ENCODE measurements around the gene MAT2B.

Gene MAT2B

DNA sequence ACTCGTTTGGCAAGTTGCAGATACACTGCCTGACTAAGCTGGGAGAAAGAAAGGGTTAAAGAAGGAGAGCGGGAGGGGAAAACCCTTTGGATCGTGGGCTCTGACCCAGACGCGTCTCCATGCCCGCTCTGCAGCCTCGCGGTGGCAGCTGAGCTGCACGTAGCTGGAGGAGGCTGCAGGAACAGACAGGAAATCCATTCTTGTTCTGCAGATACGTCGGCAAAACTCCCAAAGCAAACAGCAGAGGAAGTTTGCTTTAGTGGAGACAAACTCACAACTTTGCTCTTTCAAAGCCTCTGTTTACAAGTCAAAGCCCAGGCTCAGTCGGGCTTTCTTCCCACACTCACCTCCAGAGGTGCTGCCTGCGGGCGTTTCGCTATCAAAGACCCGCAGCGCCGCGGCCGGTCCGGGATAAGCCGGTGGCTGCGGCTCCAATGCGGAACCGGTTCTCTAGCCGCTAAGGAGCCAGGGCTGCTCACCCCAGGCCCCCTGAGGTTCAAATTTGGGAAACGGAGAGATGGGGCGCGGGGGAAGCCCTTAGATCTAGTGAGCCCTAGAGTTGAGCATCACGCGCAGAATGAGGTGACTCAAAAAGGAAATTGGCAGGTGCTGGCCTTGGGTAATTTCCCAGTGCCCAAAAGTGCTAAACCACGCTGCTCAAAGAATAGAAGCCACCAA is 60.7 kb downstream of the MAT2B start:
- peak in 1 of 2 experiments; percentile 2 for DNase-seq (ENCODE audit: low read depth in 1 of 2, low spot score in 1 of 2)
- peaks cover 31% of the 10 kb centered on the region for H3K27me3 ChIP-seq (ENCODE audit: insufficient read depth, poor library complexity, severe bottlenecking)

GRCh38 chr5:163566678-163567077 is 61.3 kb downstream of the MAT2B start:
- H3K4me3 ChIP-seq (replicated peaks; ENCODE audit: insufficient read depth, low read length): no peak overlapping the region
- H3K27ac ChIP-seq (replicated peaks): no peak overlapping the region
- H3K27me3 ChIP-seq (ENCODE audit: insufficient read depth, poor library complexity, severe bottlenecking): peaks cover 31% of the 10 kb centered on the region
- no peak for DNase-seq (ENCODE audit: low read depth in 1 of 2, low spot score in 1 of 2)
- TF ChIP-seq CTCF (IDR thresholded peaks at IDR 0.05; ENCODE audit: insufficient read depth, low read length) (no peak), GABPA (IDR thresholded peaks at IDR 0.05; ENCODE audit: low read depth) (no peak), REST (IDR thresholded peaks at IDR 0.05; ENCODE audit: insufficient replicate concordance, low read depth) (no peak), POLR2AphosphoS5 (IDR thresholded peaks at IDR 0.05; ENCODE audit: low read depth) (no peak), SPI1 (IDR thresholded peaks at IDR 0.05; ENCODE audit: borderline replicate concordance, low read depth) (no peak)

More for the DNA sequence above, 60.7 kb downstream of the MAT2B start:
- no peak overlapping the region for H3K27ac ChIP-seq (replicated peaks)
- TF ChIP-seq CTCF (IDR thresholded peaks at IDR 0.05; ENCODE audit: insufficient read depth, low read length) (no peak), REST (IDR thresholded peaks at IDR 0.05; ENCODE audit: insufficient replicate concordance, low read depth) (no peak), GABPA (IDR thresholded peaks at IDR 0.05; ENCODE audit: low read depth) (no peak), SPI1 (IDR thresholded peaks at IDR 0.05; ENCODE audit: borderline replicate concordance, low read depth) (no peak), POLR2AphosphoS5 (IDR thresholded peaks at IDR 0.05; ENCODE audit: low read depth) (no peak)
- peak overlapping the region; percentile 7; the same call in 1 of the 2 replicates for H3K4me3 ChIP-seq (replicated peaks; ENCODE audit: insufficient read depth, low read length)

DNA sequence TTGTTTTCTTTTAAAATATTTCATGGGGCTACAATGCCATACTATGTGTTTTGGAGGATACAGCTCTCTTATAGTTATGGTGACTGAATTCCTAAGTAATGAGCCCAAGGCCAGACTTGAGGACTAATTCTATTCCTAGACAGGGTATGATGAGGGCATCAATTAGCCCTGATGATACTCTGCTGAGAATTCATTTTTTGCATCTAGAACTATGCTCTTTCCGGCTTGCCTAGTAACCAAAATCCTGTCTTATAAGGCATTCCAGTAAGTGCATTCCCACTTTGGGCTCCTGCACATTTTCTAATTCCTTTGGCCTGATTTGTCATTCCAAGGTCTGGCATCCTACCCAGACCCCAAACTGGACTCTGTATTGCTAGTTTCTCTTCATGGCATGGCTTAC is 62.4 kb downstream of the MAT2B start:
- peaks cover 31% of the 10 kb centered on the region for H3K27me3 ChIP-seq (ENCODE audit: insufficient read depth, poor library complexity, severe bottlenecking)
- H3K4me3 ChIP-seq (replicated peaks; ENCODE audit: insufficient read depth, low read length): no peak overlapping the region
- H3K27ac ChIP-seq (replicated peaks): no peak overlapping the region
- TF ChIP-seq GABPA (IDR thresholded peaks at IDR 0.05; ENCODE audit: low read depth): no peak
- no peak for TF ChIP-seq REST (IDR thresholded peaks at IDR 0.05; ENCODE audit: insufficient replicate concordance, low read depth)
- TF ChIP-seq CTCF (IDR thresholded peaks at IDR 0.05; ENCODE audit: insufficient read depth, low read length): no peak
- TF ChIP-seq SPI1 (IDR thresholded peaks at IDR 0.05; ENCODE audit: borderline replicate concordance, low read depth): no peak
- TF ChIP-seq POLR2AphosphoS5 (IDR thresholded peaks at IDR 0.05; ENCODE audit: low read depth): no peak
- DNase-seq (ENCODE audit: low read depth in 1 of 2, low spot score in 1 of 2): no peak

Data from HL-60 (cell line).